Brain pericyte (primary cell): ENCODE data around the gene ARHGAP4.

Experiments
- DNase-seq: peaks from one replicate; pipeline ENCODE4 v3.0.0-alpha.2; 2012; ENCODE audit warnings: low read depth, low spot score

ARHGAP4 gene

GRCh38 chrX:153868576-153869472 is 57.2 kb downstream of the ARHGAP4 start:
- no peak for DNase-seq

GRCh38 chrX:153867671-153868070 is 58.4 kb downstream of the ARHGAP4 start:
- no peak for DNase-seq

- DNase-seq: no peak
Measured at GRCh38 chrX:153867139-153867538, 58.9 kb downstream of the ARHGAP4 start.

- no peak for DNase-seq
Measured at GRCh38 chrX:153866302-153867019, 59.6 kb downstream of the ARHGAP4 start.

GRCh38 chrX:153865685-153866084 is 60.4 kb downstream of the ARHGAP4 start:
- no peak for DNase-seq

- no peak for DNase-seq
Measured at GRCh38 chrX:153865321-153865580, 60.8 kb downstream of the ARHGAP4 start.

- DNase-seq: no peak
Measured at GRCh38 chrX:153864561-153865320, 61.3 kb downstream of the ARHGAP4 start.

- DNase-seq: no peak
Measured at GRCh38 chrX:153864101-153864500, 62.0 kb downstream of the ARHGAP4 start.

GRCh38 chrX:153863251-153863991 is 62.6 kb downstream of the ARHGAP4 start:
- no peak for DNase-seq

- DNase-seq: no peak
Measured at GRCh38 chrX:153862369-153863250, 63.5 kb downstream of the ARHGAP4 start.

GRCh38 chrX:153861733-153862310 is 64.2 kb downstream of the ARHGAP4 start:
- DNase-seq: no peak

- no peak for DNase-seq
Measured at GRCh38 chrX:153861151-153861550, 64.9 kb downstream of the ARHGAP4 start.
